HG03139 (cell line): ENCODE data around the gene PARK7.
A peak's percentile ranks its signal among the peaks of the same experiment; 100 is the strongest.

Experiments
- ATAC-seq: cut with Tn5 transposase; IDR thresholded peaks from one replicate; pipeline ENCODE4 v1.9.1; 2021; ENCODE audit not compliant: unreplicated experiment

PARK7 gene

GRCh38 chr1:8021676-8022266, 60.3 kb downstream of the PARK7 start:
- no peak for ATAC-seq

DNA sequence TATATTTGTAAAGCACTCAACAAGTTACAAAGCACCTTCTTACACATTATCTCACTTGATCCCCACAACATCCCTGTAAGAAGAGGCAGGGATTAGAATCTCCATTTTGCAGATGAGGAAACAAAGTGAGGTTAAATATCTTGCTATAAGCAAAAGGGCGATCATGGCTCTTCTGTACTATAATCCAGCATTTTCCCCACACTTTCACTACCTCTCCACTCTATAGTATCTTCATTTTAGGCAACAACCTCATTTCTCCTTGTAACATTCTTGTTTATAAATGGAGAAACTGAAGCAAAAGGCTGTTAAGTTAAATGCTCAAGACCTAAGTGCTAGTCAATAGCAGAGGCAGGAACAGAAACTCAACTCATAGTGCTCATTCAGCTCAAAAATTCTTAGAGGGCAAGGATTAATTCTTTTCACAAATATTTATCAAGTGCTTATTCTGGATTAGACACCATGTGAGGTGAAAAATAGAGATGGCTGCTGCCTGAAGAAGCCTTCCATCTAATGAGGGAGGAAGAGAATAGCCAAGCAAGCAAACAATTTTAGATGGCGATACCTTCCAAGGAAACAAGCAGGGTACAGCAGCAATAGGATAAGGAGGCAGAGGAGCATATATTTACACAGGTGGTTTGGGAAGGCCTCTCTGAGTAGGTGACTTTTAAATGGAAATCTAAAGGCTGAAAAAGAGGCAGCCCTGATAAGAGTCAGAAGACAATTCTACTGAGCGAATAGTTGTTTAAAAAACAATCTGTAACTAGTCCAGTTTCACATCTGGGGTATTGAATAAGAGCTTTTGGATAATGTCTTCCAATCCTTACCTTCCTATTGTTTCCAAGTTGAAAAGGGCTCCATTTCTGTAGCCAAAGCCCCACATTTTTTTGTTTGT, 61.1 kb downstream of the PARK7 start:
- ATAC-seq: no peak

DNA sequence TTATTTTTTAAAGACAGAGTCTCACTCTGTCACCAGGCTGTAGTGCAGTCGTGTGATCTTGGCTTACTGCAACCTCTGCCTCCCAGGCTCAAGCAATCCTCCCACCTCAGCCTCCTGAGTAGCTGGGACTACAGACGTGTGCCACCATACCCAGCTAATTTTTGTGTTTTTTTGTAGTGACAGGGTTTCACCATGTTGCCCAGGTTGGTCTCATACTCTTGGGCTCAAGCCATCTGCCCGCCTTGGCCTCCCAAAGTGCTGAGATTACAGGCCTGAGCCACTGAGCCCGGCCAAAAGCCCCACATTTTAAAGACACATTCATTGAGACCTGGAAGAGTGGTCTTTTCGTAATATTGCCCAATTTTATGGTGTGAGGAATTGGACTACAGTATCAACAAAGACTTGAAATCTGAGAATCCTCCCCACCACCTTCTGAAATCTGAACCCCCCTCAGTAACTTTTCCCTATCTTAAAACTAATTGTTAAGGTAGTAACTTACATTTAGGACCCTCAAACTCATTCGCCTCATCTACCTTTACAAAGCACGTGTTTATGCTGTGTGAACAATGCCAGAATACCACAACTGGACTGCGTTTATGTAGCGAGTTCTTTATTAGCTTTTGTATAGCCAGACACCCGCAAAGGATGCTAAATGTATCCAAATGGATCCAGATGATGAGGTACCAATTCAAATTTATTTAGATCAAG, 61.9 kb downstream of the PARK7 start:
- ATAC-seq: no peak

- ATAC-seq: no peak
Observed at GRCh38 chr1:8023995-8024313, 62.4 kb downstream of the PARK7 start.

GRCh38 chr1:8024329-8024728, 62.8 kb downstream of the PARK7 start:
- ATAC-seq: no peak

DNA sequence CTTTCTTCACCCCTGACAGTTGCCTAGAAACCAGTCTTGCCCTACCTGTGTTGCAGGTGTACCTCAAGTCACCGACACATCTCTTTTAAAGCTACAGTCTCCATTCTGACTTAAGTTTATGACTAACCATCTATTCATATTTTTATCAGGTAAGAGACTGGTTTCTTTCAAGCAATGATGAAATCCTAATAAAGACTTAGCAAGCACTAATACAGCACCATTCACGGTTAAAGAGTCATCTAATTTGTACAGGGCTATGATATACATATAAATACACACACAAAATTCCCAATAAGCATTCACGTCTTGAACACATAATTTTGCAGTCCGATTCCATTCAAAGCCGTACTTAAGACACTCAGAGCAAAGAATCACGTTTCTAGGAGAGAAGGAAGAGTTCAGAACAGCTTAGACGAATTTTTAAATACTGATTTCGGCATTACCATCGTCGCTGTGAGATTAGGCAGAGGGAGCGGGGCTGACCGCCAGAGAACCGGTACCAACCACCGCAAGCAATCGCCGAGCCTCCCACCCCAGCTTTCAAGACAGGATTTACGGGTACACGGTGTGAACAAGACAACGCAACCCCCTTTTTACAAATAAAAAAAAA, 63.7 kb downstream of the PARK7 start:
- ATAC-seq: no peak

- no peak for ATAC-seq
Observed at GRCh38 chr1:8025671-8026144, 64.2 kb downstream of the PARK7 start.

GRCh38 chr1:8026153-8026975, 64.9 kb downstream of the PARK7 start, which contains the start of gene ERRFI1:
Gene ERRFI1, minus strand, starts transcription at chr1:8026309. Its CDS starts 10,690 bp downstream, at chr1:8015619.
- peak; percentile 81 for ATAC-seq

DNA sequence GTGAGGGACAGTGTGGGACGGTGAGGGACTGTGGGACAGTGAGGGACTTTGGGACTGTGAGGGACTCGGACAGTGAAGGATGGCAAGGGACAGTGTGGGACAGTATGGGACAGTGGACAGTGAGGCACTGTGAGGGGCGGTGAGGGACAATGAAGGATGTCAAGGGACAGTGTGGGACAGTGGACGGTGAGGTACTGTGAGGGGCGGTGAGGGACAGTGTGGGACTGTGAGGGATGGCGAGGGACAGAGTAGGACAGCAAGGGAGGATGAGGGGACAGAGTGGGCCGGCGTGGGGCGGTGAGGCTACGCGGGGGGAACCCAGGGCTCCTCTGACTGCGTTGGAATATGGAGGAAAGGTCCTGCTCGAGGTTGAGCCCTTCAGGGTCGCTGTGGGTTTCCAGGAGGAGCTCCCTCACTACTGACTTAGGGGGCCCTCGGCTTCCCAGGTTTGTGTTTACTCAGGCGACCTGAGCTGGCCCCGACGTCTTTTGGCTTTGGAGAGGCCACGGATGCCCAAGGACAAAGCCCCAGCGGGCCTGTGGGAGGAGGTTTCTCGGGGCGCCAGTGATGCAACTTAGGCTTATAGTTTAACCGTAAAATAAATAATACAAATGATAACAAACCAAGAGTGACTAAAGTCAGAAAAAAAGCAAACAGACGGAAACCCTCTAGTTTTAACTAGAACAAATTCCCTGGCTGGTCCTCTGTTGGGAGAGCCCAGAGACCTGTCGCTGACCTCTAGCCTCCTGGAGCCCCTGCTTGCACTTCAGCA, 65.7 kb downstream of the PARK7 start:
- no peak for ATAC-seq

DNA sequence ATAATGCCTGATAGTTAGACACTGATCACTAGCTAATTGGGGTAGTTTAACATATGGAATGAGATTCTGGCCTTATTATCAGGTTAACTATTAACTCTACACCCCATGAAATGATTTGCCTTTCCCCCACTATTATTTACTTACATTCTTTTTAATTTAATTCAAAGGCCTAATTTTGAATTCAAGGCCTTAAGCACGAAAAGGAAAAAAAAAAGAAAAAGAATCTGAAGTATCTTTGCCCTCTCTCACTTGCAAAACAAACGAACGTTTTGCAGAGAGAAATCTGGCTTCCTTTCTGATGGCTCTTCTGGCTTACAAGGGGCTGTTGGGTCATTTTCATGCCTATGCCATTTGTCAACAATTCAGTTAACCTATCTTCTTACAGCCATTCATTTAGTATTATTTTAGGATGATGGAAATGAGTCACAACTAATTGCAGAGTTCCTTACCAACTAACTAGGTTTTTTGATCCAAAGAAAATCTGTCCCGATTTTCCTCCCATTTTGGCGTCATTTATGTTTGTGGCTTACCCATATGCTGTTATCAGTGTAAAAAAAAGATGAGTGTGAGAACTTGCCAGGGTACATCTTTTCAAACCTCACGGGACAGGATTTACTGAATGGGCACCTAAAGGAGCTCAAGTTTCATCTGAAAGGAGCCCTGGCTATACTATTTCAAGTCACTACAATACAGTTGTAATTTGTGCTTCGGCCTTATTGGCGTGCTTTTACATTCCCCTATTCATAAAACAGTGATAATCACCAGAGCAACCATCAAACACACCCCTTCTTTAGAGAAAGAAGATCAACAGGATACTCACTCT, 66.4 kb downstream of the PARK7 start:
- no peak for ATAC-seq

DNA sequence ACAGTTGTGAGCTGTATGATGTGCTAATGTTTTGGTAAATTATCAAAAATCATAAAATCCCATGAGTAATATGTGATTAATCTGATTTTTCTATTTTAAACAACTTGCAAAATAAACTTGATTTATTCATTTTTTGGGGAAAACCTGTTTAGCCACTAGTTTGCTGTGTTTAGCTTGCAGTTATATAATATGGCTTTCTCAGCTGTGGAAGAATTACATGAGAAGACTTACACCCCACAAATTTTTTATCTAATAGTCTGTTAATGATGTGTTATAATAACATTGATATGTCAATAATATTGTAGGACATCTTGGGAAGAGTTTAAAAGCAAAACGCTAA, 67.0 kb downstream of the PARK7 start:
- no peak for ATAC-seq

- ATAC-seq: no peak
Observed at GRCh38 chr1:8031176-8031785, 69.8 kb downstream of the PARK7 start.

GRCh38 chr1:8032366-8032910, 70.9 kb downstream of the PARK7 start:
- no peak for ATAC-seq

DNA sequence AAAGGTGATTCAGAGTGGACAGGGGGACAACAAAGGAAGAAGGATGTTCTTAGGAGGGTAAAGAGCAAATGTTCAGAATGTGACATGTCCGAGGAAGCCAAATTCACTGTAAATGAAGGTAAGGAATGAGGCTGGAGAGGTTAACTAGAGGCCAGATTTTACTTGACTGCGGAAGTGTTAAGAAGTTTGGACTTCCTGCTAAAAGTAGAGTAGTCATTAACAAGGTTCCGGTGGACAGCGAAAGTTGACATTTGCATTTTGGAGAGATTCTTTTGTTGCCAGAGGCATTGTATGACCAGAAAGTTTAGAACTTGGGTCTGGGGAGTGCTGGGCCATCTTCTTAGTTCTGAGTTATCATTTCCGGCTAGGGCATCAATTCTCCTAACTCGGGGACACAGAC, 71.8 kb downstream of the PARK7 start:
- ATAC-seq: no peak
